Measurements from ENCODE around the gene SIRT2. TPM values are rescaled to one million over a fixed set of nuclear protein-coding genes. Genes with fewer than 3 reads are reported as not detected.
A peak's percentile ranks its signal among the peaks of the same experiment; 100 is the strongest.
"Not testable (repeated sequence)": the region's sequence is repeated elsewhere in the genome, so short reads cannot be mapped to it uniquely, and the experiment has no call there.

SIRT2 gene
- polyA plus RNA-seq, 1 donor: 104 TPM

GRCh38 chr19:38869160-38869835 is 30.1 kb downstream of the SIRT2 start:
- no peak for DNase-seq (ENCODE audit: low read depth)

- DNase-seq (ENCODE audit: low read depth): no peak
These were observed 30.9 kb downstream of the SIRT2 start for GRCh38 chr19:38868551-38868950.

GRCh38 chr19:38867171-38867780 is 32.1 kb downstream of the SIRT2 start:
- no peak for DNase-seq (ENCODE audit: low read depth)

- peak; percentile 69 for DNase-seq (ENCODE audit: low read depth)
These were observed 36.9 kb downstream of the SIRT2 start for GRCh38 chr19:38862321-38863059.

- DNase-seq (ENCODE audit: low read depth): no peak
These were observed 38.0 kb downstream of the SIRT2 start for GRCh38 chr19:38861368-38861767.

GRCh38 chr19:38859631-38860204 is 39.7 kb downstream of the SIRT2 start:
- DNase-seq (ENCODE audit: low read depth): not testable (repeated sequence)

GRCh38 chr19:38856813-38857212 is 42.6 kb downstream of the SIRT2 start:
- DNase-seq (ENCODE audit: low read depth): no peak

GRCh38 chr19:38855751-38856150 is 43.7 kb downstream of the SIRT2 start:
- DNase-seq (ENCODE audit: low read depth): not testable (repeated sequence)

GRCh38 chr19:38854961-38855360 is 44.5 kb downstream of the SIRT2 start:
- DNase-seq (ENCODE audit: low read depth): not testable (repeated sequence)

GRCh38 chr19:38853214-38853613 is 46.2 kb downstream of the SIRT2 start:
- no peak for DNase-seq (ENCODE audit: low read depth)

GRCh38 chr19:38852231-38853044 is 47.0 kb downstream of the SIRT2 start:
- DNase-seq (ENCODE audit: low read depth): no peak

GRCh38 chr19:38851622-38852230 is 47.7 kb downstream of the SIRT2 start:
- DNase-seq (ENCODE audit: low read depth): peak; percentile 76

- no peak for DNase-seq (ENCODE audit: low read depth)
These were observed 48.3 kb downstream of the SIRT2 start for GRCh38 chr19:38850976-38851621.

- DNase-seq (ENCODE audit: low read depth): peak; percentile 100
These were observed 48.9 kb downstream of the SIRT2 start for GRCh38 chr19:38850436-38850975.

- DNase-seq (ENCODE audit: low read depth): no peak
These were observed 49.5 kb downstream of the SIRT2 start, which contains the start of gene HNRNPL for GRCh38 chr19:38849860-38850435. HNRNPL (minus strand) TSS chr19:38849986; CDS start chr19:38849966, 20 bp downstream.

GRCh38 chr19:38849147-38849859 is 50.1 kb downstream of the SIRT2 start:
- DNase-seq (ENCODE audit: low read depth): peak; percentile 87

- no peak for DNase-seq (ENCODE audit: low read depth)
These were observed 50.9 kb downstream of the SIRT2 start for GRCh38 chr19:38848299-38849146.

- DNase-seq (ENCODE audit: low read depth): no peak
These were observed 53.3 kb downstream of the SIRT2 start for GRCh38 chr19:38846097-38846496.

Data from forelimb muscle (tissue), 1 donor.